ENCODE data around the gene GTPBP6. TPM values are rescaled to one million over a fixed set of nuclear protein-coding genes. Genes with fewer than 3 reads are reported as not detected.

The GTPBP6 gene
- total RNA-seq, 4 donors from 2014 or later = 26.2 to 65.3 (median 35.7) TPM

GRCh38 chrX:318068-318738 is 393 bp downstream of the GTPBP6 start:
- TF ChIP-seq CTCF (IDR thresholded peaks at IDR 0.05) = no peak
- TF ChIP-seq POLR2A (IDR thresholded peaks at IDR 0.05) = peak; percentile 33 to 47
- Histone ChIP-seq H3K4me3 (peak overlapping the region; percentile 56 to 97), H3K4me1 (peaks cover 0 to 13% of the 10 kb centered on the region in 2 donors), H3K27me3 (no peaks in the 10 kb centered on the region), H3K27ac (peak overlapping the region; percentile 89 to 99), H3K9me3 (no peaks in the 10 kb centered on the region), H3K36me3 (no peaks in the 10 kb centered on the region)
- intact Hi-C loops (cut with DNase I; ENCODE audit: low total_unique reads) = no loop called here
- DNase-seq = peak; percentile 96 to 99

DNA sequence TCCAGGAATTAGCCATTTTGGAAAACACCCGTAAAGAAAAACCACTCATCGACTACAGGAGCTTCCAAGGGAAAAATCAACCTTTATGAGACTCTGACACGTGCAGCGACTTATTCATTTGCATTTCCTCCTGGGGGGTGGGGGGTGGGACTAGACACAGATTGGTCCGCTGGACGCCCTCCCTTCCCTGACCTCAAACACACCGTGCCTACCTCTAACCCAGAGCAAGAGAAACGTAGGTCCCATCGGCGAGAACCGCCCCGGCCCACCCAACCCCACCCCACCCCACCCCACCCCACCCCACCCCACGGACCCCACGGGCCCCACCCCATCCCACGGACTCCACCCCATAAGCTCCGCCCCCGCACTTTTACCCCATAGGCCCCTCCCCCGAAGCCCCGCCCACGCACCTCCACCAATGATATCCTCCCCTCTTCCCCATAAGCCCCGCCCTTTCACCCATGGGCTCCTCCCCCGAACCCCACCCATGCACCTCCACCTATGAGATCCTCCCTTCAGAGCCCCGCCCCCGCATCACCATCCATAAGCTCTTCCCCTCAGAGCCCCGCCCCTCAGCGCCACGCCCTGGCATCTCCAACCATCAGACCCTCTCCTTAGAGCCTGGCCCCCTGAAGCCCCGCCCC is 1.1 kb downstream of the GTPBP6 start:
- intact Hi-C loops (cut with DNase I; ENCODE audit: low total_unique reads) = no loop called here
- Histone ChIP-seq H3K4me3 (peak overlapping the region; percentile 56 to 97), H3K4me1 (peaks cover 0 to 13% of the 10 kb centered on the region in 2 donors), H3K27ac (peak overlapping the region; percentile 89 to 99), H3K36me3 (no peaks in the 10 kb centered on the region), H3K9me3 (no peaks in the 10 kb centered on the region), H3K27me3 (no peaks in the 10 kb centered on the region)
- TF ChIP-seq CTCF (IDR thresholded peaks at IDR 0.05) (no peak), POLR2A (IDR thresholded peaks at IDR 0.05) (no peak)
- DNase-seq = no peak

DNA sequence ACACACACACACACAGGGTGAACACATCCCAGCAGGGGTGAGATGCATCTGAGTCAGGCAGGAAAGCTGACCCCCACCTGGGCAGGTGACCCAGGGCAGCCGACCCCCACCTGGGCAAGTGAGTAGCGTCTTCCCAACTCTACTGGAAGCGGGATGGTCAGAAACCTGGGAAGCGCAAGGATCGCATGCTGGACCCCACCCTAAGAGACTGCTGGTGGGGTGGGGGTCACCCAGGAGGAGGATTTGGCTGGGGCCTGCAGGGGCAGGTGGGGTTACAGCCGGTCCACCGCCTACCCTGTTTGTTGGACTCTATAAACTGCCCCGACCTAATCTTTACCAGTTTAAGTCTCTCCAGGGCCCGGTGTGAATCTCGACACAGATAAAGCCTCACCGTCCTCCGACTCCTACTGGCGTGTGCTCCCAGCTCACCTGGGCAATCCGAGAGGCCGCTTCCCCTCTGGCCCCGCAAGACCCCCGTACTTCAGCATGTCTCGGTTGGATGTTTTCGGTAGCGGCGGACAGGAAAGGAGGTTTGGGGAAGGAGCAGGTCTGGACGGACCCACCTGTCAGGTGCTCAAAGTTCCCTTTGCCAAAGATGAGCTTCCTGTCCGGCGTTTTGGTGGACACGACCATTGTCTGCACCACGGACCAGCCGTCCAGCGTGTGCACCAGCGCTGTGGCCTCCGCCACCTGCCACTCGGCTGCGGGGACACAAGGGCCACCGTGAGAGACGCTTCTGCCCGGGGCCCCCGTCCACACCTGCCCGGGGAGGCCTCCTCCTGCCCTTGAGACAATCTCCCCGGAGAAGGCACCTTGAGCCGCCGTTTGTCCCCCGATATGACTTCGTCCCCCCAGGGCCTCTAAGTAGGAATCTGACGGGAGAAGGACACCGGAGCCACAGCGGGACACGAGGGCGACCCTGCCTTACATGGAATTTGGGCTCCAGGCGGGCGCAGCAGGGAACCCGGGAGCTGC is 2.0 kb downstream of the GTPBP6 start:
- Histone ChIP-seq H3K36me3 (no peaks in the 10 kb centered on the region), H3K27me3 (no peaks in the 10 kb centered on the region), H3K4me3 (no peak overlapping the region), H3K9me3 (no peaks in the 10 kb centered on the region), H3K4me1 (peaks cover 0 to 13% of the 10 kb centered on the region in 2 donors), H3K27ac (no peak overlapping the region)
- intact Hi-C loops (cut with DNase I; ENCODE audit: low total_unique reads) = no loop called here
- TF ChIP-seq CTCF (IDR thresholded peaks at IDR 0.05) = no peak
- TF ChIP-seq POLR2A (IDR thresholded peaks at IDR 0.05) = no peak
- peak in 1 of 2 donors; percentile 19 for DNase-seq

DNA sequence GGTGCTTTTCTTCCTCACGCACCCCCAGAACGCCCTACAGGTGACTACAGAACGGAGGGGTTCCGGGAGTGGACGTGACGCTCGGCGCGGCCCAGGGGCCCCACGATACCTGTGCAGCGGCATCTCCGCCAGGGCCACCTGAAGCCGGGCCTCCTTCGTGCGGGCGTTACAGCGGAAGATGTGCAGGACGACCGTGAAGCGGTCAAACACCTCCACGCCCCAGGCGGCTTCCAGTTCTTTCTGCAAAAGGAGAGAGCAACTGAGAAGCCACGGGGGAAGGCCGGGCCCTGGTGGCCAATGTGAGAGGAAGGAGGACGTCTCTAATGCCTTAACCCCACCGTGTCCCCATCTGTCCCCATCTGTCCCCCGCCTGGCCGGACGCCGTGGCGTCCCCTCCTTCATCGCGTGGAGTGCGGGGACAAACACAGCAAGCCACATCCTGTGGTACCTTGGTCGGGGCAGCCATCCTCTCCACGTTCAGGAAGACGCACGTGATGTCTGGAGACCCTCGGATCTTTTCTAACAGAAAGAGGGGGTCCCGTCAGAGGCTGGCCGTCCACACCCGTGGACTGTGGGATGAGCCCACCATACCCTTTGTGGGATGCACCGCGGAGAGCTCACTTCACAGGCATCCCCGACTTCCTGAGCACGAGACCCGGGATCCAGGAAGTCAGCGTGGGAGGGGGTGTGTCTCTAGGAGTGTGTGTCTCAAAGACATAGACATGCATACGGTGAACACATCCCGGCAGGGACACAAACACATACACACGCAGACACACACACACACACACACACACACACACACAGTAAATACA is 3.6 kb downstream of the GTPBP6 start:
- H3K27ac ChIP-seq = no peak overlapping the region
- H3K9me3 ChIP-seq = no peaks in the 10 kb centered on the region
- intact Hi-C loops (cut with DNase I; ENCODE audit: low total_unique reads) = no loop called here
- H3K4me1 ChIP-seq = peaks cover 0 to 6% of the 10 kb centered on the region in 2 donors
- H3K36me3 ChIP-seq = no peaks in the 10 kb centered on the region
- DNase-seq = no peak
- TF ChIP-seq POLR2A (IDR thresholded peaks at IDR 0.05) (no peak), CTCF (IDR thresholded peaks at IDR 0.05) (no peak)
- no peak overlapping the region for H3K4me3 ChIP-seq
- H3K27me3 ChIP-seq = no peaks in the 10 kb centered on the region

Data from uterus (tissue), 4 donors.